ENCODE measurements around the gene EFS. TPM values are rescaled to one million over a fixed set of nuclear protein-coding genes. Genes with fewer than 3 reads are reported as not detected.

The EFS gene
- total RNA-seq, 1 experiment from 2014 or later = 0.36 TPM

DNA sequence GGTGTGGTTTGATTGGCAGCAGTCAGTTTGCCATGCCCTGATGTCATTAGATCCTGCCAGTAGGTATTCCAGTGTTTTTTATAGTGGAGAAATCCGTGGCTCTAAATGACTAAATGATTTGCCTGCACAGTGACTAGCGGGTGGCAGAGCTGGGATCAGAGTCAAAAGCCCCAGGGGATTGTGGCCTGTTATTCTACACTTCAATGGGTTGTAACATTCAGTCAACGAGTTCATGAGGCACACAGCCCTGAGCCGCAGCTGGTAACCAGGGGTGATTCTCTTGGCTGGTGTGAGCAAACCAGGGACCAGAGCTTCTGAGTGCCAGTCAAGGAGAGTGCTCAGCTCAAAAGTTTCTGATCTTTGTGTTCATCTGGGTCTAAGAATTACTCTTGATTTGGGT, 41.3 kb upstream of the EFS start:
- H2AFZ ChIP-seq (ENCODE audit: low read length) = no peak overlapping the region
- ATAC-seq = no peak
- no peak overlapping the region for H3K4me2 ChIP-seq (ENCODE audit: low read length)
- intact Hi-C loops (cut with micrococcal nuclease) = no loop called here
- no peaks in the 10 kb centered on the region for H3K79me2 ChIP-seq (ENCODE audit: low read length)
- ChIA-PET CTCF (no interaction called here), POLR2A (ENCODE audit: unreplicated experiment) (no interaction called here)
- H3K36me3 ChIP-seq (ENCODE audit: low read depth, low read length) = no peaks in the 10 kb centered on the region
- H3K9ac ChIP-seq (ENCODE audit: low read length) = no peak overlapping the region
- H3K27ac ChIP-seq (ENCODE audit: low read length) = no peak overlapping the region
- H4K20me1 ChIP-seq (ENCODE audit: low read length) = no peaks in the 10 kb centered on the region
- no peaks in the 10 kb centered on the region for H3K4me1 ChIP-seq (ENCODE audit: insufficient read depth, low read length)
- no peaks in the 10 kb centered on the region for H3K9me2 ChIP-seq (replicated peaks; ENCODE audit: low read length)
- no peaks in the 10 kb centered on the region for H3F3A ChIP-seq (ENCODE audit: low read length, unreplicated experiment)
- no peaks in the 10 kb centered on the region for H3K9me3 ChIP-seq (ENCODE audit: low read length)
- peaks cover 82% of the 10 kb centered on the region for H3K27me3 ChIP-seq (ENCODE audit: low read length)
- BruUV-seq (replicated peaks) = no TSS peak
- H3K4me3 ChIP-seq (ENCODE audit: low read length) = no peak overlapping the region
- TF ChIP-seq EZH2phosphoT487 (IDR thresholded peaks at IDR 0.05; ENCODE audit: borderline replicate concordance, low read length) (no peak), EZH2 (IDR thresholded peaks at IDR 0.05; ENCODE audit: low read length, unreplicated experiment) (no peak)
- TF ChIP-seq, protein P1, sequence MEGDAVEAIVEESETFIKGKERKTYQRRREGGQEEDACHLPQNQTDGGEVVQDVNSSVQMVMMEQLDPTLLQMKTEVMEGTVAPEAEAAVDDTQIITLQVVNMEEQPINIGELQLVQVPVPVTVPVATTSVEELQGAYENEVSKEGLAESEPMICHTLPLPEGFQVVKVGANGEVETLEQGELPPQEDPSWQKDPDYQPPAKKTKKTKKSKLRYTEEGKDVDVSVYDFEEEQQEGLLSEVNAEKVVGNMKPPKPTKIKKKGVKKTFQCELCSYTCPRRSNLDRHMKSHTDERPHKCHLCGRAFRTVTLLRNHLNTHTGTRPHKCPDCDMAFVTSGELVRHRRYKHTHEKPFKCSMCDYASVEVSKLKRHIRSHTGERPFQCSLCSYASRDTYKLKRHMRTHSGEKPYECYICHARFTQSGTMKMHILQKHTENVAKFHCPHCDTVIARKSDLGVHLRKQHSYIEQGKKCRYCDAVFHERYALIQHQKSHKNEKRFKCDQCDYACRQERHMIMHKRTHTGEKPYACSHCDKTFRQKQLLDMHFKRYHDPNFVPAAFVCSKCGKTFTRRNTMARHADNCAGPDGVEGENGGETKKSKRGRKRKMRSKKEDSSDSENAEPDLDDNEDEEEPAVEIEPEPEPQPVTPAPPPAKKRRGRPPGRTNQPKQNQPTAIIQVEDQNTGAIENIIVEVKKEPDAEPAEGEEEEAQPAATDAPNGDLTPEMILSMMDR (conservative IDR thresholded peaks at IDR 0.05; ENCODE audit: low read depth, low read length) = no peak
- DNase-seq = no peak

DNA sequence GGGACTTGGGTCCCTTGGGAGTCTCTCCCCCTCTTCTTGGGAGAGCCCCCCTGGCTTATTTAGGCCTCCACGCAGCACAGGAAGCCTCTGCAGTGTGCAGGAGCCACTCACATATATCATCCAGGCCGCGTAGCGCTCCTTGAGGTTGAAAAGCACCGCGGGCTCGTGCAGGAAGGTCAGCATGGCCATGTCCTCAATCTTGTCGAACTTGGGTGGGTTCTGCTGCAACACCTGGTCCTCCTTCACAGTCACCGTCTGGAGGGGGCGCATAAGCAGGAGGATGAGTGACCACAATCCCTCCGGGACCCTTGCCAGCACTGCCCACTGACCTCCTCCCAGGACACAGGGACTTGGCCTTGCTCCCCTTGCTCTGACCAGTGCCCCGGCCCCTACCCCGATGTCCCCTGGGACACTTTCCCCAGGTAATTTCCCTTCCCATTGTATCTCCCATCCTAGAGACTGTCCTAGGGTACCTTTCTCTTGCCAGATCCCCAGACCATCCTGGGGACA, 40.6 kb upstream of the EFS start:
- ChIA-PET POLR2A (ENCODE audit: unreplicated experiment) (no interaction called here), CTCF (no interaction called here)
- Histone ChIP-seq H3K4me2 (ENCODE audit: low read length) (no peak overlapping the region), H4K20me1 (ENCODE audit: low read length) (no peaks in the 10 kb centered on the region), H3K9me3 (ENCODE audit: low read length) (no peaks in the 10 kb centered on the region), H3K9ac (ENCODE audit: low read length) (no peak overlapping the region), H3K27ac (ENCODE audit: low read length) (no peak overlapping the region), H3K4me1 (ENCODE audit: insufficient read depth, low read length) (no peaks in the 10 kb centered on the region), H3K27me3 (ENCODE audit: low read length) (peaks cover 75% of the 10 kb centered on the region), H3K4me3 (ENCODE audit: low read length) (no peak overlapping the region), H3F3A (ENCODE audit: low read length, unreplicated experiment) (no peaks in the 10 kb centered on the region), H3K36me3 (ENCODE audit: low read depth, low read length) (no peaks in the 10 kb centered on the region), H3K9me2 (replicated peaks; ENCODE audit: low read length) (no peaks in the 10 kb centered on the region), H3K79me2 (ENCODE audit: low read length) (no peaks in the 10 kb centered on the region), H2AFZ (ENCODE audit: low read length) (no peak overlapping the region)
- intact Hi-C loops (cut with micrococcal nuclease) = no loop called here
- TF ChIP-seq, protein P1 (conservative IDR thresholded peaks at IDR 0.05; ENCODE audit: low read depth, low read length) = no peak
- TF ChIP-seq EZH2phosphoT487 (IDR thresholded peaks at IDR 0.05; ENCODE audit: borderline replicate concordance, low read length) (no peak), EZH2 (IDR thresholded peaks at IDR 0.05; ENCODE audit: low read length, unreplicated experiment) (no peak)
- no TSS peak for BruUV-seq (replicated peaks)
- no peak for ATAC-seq
- no peak for DNase-seq

DNA sequence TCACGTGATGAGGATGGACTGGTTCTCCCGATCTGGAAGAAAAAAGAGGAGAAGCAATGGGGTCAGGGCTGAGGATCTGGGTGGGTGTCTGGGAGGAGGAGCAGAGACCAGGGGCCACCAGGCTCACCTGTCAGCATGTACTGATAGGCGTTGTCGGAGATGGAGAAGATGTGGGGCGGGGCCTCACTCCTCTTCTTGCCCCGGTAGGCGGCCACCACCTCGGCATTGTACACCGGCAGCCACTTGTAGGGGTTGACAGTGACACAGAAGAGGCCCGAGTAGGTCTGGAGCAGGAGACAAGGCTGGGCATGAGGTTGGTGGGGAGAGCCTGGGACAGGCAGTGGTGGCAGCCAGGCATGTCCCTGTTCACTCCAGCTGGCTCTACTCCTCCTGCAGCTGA, 40.1 kb upstream of the EFS start:
- intact Hi-C loops (cut with micrococcal nuclease) = no loop called here
- Histone ChIP-seq H3K9me3 (ENCODE audit: low read length) (no peaks in the 10 kb centered on the region), H3K9ac (ENCODE audit: low read length) (no peak overlapping the region), H3K4me1 (ENCODE audit: insufficient read depth, low read length) (no peaks in the 10 kb centered on the region), H3K79me2 (ENCODE audit: low read length) (no peaks in the 10 kb centered on the region), H3K4me3 (ENCODE audit: low read length) (no peak overlapping the region), H2AFZ (ENCODE audit: low read length) (no peak overlapping the region), H3K27ac (ENCODE audit: low read length) (no peak overlapping the region), H3K27me3 (ENCODE audit: low read length) (peaks cover 71% of the 10 kb centered on the region), H4K20me1 (ENCODE audit: low read length) (no peaks in the 10 kb centered on the region), H3F3A (ENCODE audit: low read length, unreplicated experiment) (no peaks in the 10 kb centered on the region), H3K9me2 (replicated peaks; ENCODE audit: low read length) (no peaks in the 10 kb centered on the region), H3K36me3 (ENCODE audit: low read depth, low read length) (no peaks in the 10 kb centered on the region), H3K4me2 (ENCODE audit: low read length) (no peak overlapping the region)
- no TSS peak for BruUV-seq (replicated peaks)
- DNase-seq = no peak
- ChIA-PET POLR2A (ENCODE audit: unreplicated experiment) (no interaction called here), CTCF (no interaction called here)
- ATAC-seq = no peak
- no peak for TF ChIP-seq EZH2 (IDR thresholded peaks at IDR 0.05; ENCODE audit: low read length, unreplicated experiment)
- TF ChIP-seq, protein P1 (conservative IDR thresholded peaks at IDR 0.05; ENCODE audit: low read depth, low read length) = no peak
- TF ChIP-seq EZH2phosphoT487 (IDR thresholded peaks at IDR 0.05; ENCODE audit: borderline replicate concordance, low read length) = no peak
